ENCODE measurements around the gene ADGRV1. TPM values are rescaled to one million over a fixed set of nuclear protein-coding genes. Genes with fewer than 3 reads are reported as not detected.

The ADGRV1 gene
- total and polyA plus RNA-seq, 9 of the 15 experiments (the other 6 are each of a cell fraction or from before 2014, with no cell fraction given), result 21.7 to 156 (median 58.2) TPM

GRCh38 chr5:90983148-90983547 is 424.6 kb downstream of the ADGRV1 start (continued):
- TF ChIP-seq CBX3 (IDR thresholded peaks at IDR 0.05; ENCODE audit: borderline replicate concordance in 1 of 2, low read length in 2 of 2) (peak in 1 of 2 experiments; percentile 94; a peak in 2 of 3 replicates), ZNF639 (CRISPR knock-in tag; conservative IDR thresholded peaks at IDR 0.05 in 1 of 2, IDR thresholded peaks at IDR 0.05 in 1 of 2) (peak in 1 of 2 experiments; percentile 95; a peak in 2 of 4 replicates), BMI1 (IDR thresholded peaks at IDR 0.05; ENCODE audit: low read length) (no peak), GABPA (tag; conservative IDR thresholded peaks at IDR 0.05; ENCODE audit: low read depth) (peak; percentile 48; the same call in 1 of the 2 replicates), XRCC4 (IDR thresholded peaks at IDR 0.05; ENCODE audit: extremely low read depth, insufficient read depth, insufficient read length) (no peak), SIRT6 (IDR thresholded peaks at IDR 0.05; ENCODE audit: low read depth, low read length) (no peak), MYNN (IDR thresholded peaks at IDR 0.05) (peak; percentile 68), MYNN (CRISPR knock-in tag; IDR thresholded peaks at IDR 0.05) (no peak), FOXM1 (IDR thresholded peaks at IDR 0.05; ENCODE audit: low read depth) (peak; percentile 98), FOXM1 (CRISPR knock-in tag; IDR thresholded peaks at IDR 0.05; ENCODE audit: low read depth) (no peak), HMG20B (CRISPR knock-in tag; IDR thresholded peaks at IDR 0.05) (no peak), TFAM (CRISPR knock-in tag; conservative IDR thresholded peaks at IDR 0.05) (no peak), POLR3A (IDR thresholded peaks at IDR 0.05; ENCODE audit: borderline replicate concordance, extremely low read depth, insufficient read depth, insufficient read length) (no peak), PHB (CRISPR knock-in tag; IDR thresholded peaks at IDR 0.05) (no peak), CCNT2 (IDR thresholded peaks at IDR 0.05; ENCODE audit: borderline replicate concordance, extremely low read depth, insufficient read length, low read depth, low read length) (peak; percentile 98), KLF6 (CRISPR knock-in tag; IDR thresholded peaks at IDR 0.05; ENCODE audit: borderline replicate concordance) (peak; percentile 66; the same call in 1 of the 2 replicates), E2F5 (CRISPR knock-in tag; IDR thresholded peaks at IDR 0.05) (no peak), PHF20 (IDR thresholded peaks at IDR 0.05; ENCODE audit: partially characterized antibody) (peak; percentile 38), EP400 (IDR thresholded peaks at IDR 0.05) (peak; percentile 54), NFATC3 (IDR thresholded peaks at IDR 0.05) (peak; percentile 58; the same call in 1 of the 2 replicates), ZNF217 (CRISPR knock-in tag; IDR thresholded peaks at IDR 0.05) (no peak), ZNF146 (CRISPR knock-in tag; IDR thresholded peaks at IDR 0.05; ENCODE audit: unreplicated experiment) (no peak), TBL1XR1 (IDR thresholded peaks at IDR 0.05; ENCODE audit: low read length in 2 of 2) (peak; percentile 85 to 99; a peak in 3 of 4 replicates), ETS2 (tag; IDR thresholded peaks at IDR 0.05; ENCODE audit: borderline replicate concordance, poor library complexity, severe bottlenecking) (no peak), EZH2 (IDR thresholded peaks at IDR 0.05; ENCODE audit: borderline replicate concordance, low read depth, low read length) (no peak)
- TF ChIP-seq, protein P1, sequence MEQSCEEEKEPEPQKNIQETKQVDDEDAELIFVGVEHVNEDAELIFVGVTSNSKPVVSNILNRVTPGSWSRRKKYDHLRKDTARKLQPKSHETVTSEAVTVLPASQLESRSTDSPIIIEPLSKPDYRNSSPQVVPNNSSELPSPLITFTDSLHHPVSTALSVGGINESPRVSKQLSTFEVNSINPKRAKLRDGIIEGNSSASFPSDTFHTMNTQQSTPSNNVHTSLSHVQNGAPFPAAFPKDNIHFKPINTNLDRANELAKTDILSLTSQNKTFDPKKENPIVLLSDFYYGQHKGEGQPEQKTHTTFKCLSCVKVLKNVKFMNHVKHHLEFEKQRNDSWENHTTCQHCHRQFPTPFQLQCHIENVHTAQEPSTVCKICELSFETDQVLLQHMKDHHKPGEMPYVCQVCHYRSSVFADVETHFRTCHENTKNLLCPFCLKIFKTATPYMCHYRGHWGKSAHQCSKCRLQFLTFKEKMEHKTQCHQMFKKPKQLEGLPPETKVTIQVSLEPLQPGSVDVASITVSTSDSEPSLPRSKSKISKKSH (CRISPR knock-in tag; IDR thresholded peaks at IDR 0.05), result no peak

Measured in K562 (cell line).